Bronchial epithelial cell (primary cell): ENCODE data around the gene FBN1. TPM values are rescaled to one million over a fixed set of nuclear protein-coding genes. Genes with fewer than 3 reads are reported as not detected.

ENCODE experiments used
- DNase-seq: peaks from one replicate; pipeline ENCODE4 v3.0.0-alpha.2; 2010; ENCODE audit warnings: low read depth
- FAIRE-seq: peaks from 2 replicates; lab custom pipeline; 2011; peaks lifted over from hg19 to GRCh38; lab: Jason Lieb, UNC
- H3K27me3 ChIP-seq: 2 replicates; pipeline ENCODE4 v1.5.1; 2011; ENCODE audit warnings: low read length; ENCODE audit not compliant: control insufficient read depth, insufficient read depth
- H3K36me3 ChIP-seq: 2 replicates; pipeline ENCODE4 v1.5.1; 2011; ENCODE audit warnings: low read length; ENCODE audit not compliant: control insufficient read depth, insufficient read depth
- H3K4me3 ChIP-seq: 2 replicates; pipeline ENCODE4 v1.5.1; 2011; ENCODE audit warnings: mild to moderate bottlenecking, low read depth, low read length, control low read depth
- CTCF ChIP-seq: IDR thresholded peaks from 2 replicates; pipeline ENCODE4 v1.5.1; 2011; ENCODE audit warnings: mild to moderate bottlenecking, moderate library complexity, low read length, control low read depth, inconsistent platforms; ENCODE audit not compliant: insufficient read depth, severe bottlenecking
- total RNA-seq: library from RNA; depleted of rRNA; stranded (reverse); fragments of >200 nt; gene quantifications from 2 replicates; pipeline ENCODE4 v1.2.1, GENCODE V29; 2014

FBN1 gene
- total RNA-seq, 1 donor from 2014 or later: 6.3 TPM

GRCh38 chr15:48393645-48394506 is 251.6 kb downstream of the FBN1 start:
- DNase-seq: no peak
- FAIRE-seq: no peak
- Histone ChIP-seq H3K36me3 (no peaks in the 10 kb centered on the region), H3K4me3 (no peak overlapping the region), H3K27me3 (no peaks in the 10 kb centered on the region)
- no peak for TF ChIP-seq CTCF

- Histone ChIP-seq H3K36me3 (no peaks in the 10 kb centered on the region), H3K27me3 (no peaks in the 10 kb centered on the region), H3K4me3 (no peak overlapping the region)
- DNase-seq (no peak), FAIRE-seq (no peak)
- no peak for TF ChIP-seq CTCF
Measured at GRCh38 chr15:48392356-48392755, 253.2 kb downstream of the FBN1 start.

- DNase-seq: no peak
- H3K36me3 ChIP-seq: no peaks in the 10 kb centered on the region
- no peak for FAIRE-seq
- no peak for TF ChIP-seq CTCF
- H3K4me3 ChIP-seq: no peak overlapping the region
- H3K27me3 ChIP-seq: no peaks in the 10 kb centered on the region
Measured at GRCh38 chr15:48391950-48392349, 253.6 kb downstream of the FBN1 start.

- FAIRE-seq: no peak
- no peak for TF ChIP-seq CTCF
- H3K4me3 ChIP-seq: no peak overlapping the region
- H3K27me3 ChIP-seq: no peaks in the 10 kb centered on the region
- H3K36me3 ChIP-seq: no peaks in the 10 kb centered on the region
- no peak for DNase-seq
Measured at GRCh38 chr15:48389691-48390143, 255.8 kb downstream of the FBN1 start.

- H3K27me3 ChIP-seq: no peaks in the 10 kb centered on the region
- no peak for TF ChIP-seq CTCF
- no peak overlapping the region for H3K4me3 ChIP-seq
- FAIRE-seq (no peak), DNase-seq (no peak)
- no peaks in the 10 kb centered on the region for H3K36me3 ChIP-seq
Measured at GRCh38 chr15:48388910-48389309, 256.6 kb downstream of the FBN1 start.
